ENCODE measurements around the gene FOXP1. TPM values are rescaled to one million over a fixed set of nuclear protein-coding genes. Genes with fewer than 3 reads are reported as not detected.

FOXP1 gene
- total RNA-seq, 2 donors from 2014 or later: 41.7 to 94.3 TPM

GRCh38 chr3:71499227-71499876, 84.2 kb downstream of the FOXP1 start:
- DNase-seq: peak; percentile 35
- no peak for TF ChIP-seq CTCF (conservative IDR thresholded peaks at IDR 0.05)
- peak overlapping the region; percentile 93 for H3K27ac Mint-ChIP-seq
- WGBS, 2 experiments (ENCODE audit: insufficient coverage in 1 of 2, insufficient read length in 1 of 2): 91 to 96% methylated on average over 3 to 6 of the region's 6 CpGs
- H3K27me3 Mint-ChIP-seq (ENCODE audit: insufficient read depth): no peaks in the 10 kb centered on the region
- Histone ChIP-seq H3K9ac (ENCODE audit: extremely low read depth, low read length, poor library complexity, severe bottlenecking) (no peak overlapping the region), H3K4me3 (ENCODE audit: low read length) (no peak overlapping the region), H3K9me3 (ENCODE audit: control insufficient read depth, low read length) (no peaks in the 10 kb centered on the region), H3K4me1 (ENCODE audit: control insufficient read depth, insufficient read depth, low read length) (peaks cover 12% of the 10 kb centered on the region), H3K27me3 (ENCODE audit: control insufficient read depth, insufficient read depth, low read length, poor library complexity, severe bottlenecking) (no peaks in the 10 kb centered on the region), H3K36me3 (ENCODE audit: control insufficient read depth, insufficient read depth, low read length) (no peaks in the 10 kb centered on the region), H3K27ac (ENCODE audit: low read depth, low read length) (no peak overlapping the region)
- peaks cover 5% of the 10 kb centered on the region for H3K36me3 Mint-ChIP-seq (ENCODE audit: low read depth)
- peaks cover 78% of the 10 kb centered on the region for H3K4me1 Mint-ChIP-seq
- H3K9me3 Mint-ChIP-seq: no peaks in the 10 kb centered on the region
- H3K4me3 Mint-ChIP-seq: no peak overlapping the region

- no peak for TF ChIP-seq CTCF (conservative IDR thresholded peaks at IDR 0.05)
- Mint-ChIP-seq H3K27me3 (ENCODE audit: insufficient read depth) (no peaks in the 10 kb centered on the region), H3K27ac (peak overlapping the region; percentile 93), H3K36me3 (ENCODE audit: low read depth) (peaks cover 5% of the 10 kb centered on the region), H3K4me3 (no peak overlapping the region), H3K9me3 (no peaks in the 10 kb centered on the region), H3K4me1 (peaks cover 72% of the 10 kb centered on the region)
- no peaks in the 10 kb centered on the region for H3K9me3 ChIP-seq (ENCODE audit: control insufficient read depth, low read length)
- 88 to 92% methylated on average over 2 to 3 of the region's 3 CpGs for WGBS, 2 experiments (ENCODE audit: insufficient coverage in 1 of 2, insufficient read length in 1 of 2)
- H3K4me3 ChIP-seq (ENCODE audit: low read length): no peak overlapping the region
- no peaks in the 10 kb centered on the region for H3K27me3 ChIP-seq (ENCODE audit: control insufficient read depth, insufficient read depth, low read length, poor library complexity, severe bottlenecking)
- peak; percentile 66 for DNase-seq
- no peak overlapping the region for H3K27ac ChIP-seq (ENCODE audit: low read depth, low read length)
- peaks cover 12% of the 10 kb centered on the region for H3K4me1 ChIP-seq (ENCODE audit: control insufficient read depth, insufficient read depth, low read length)
- H3K9ac ChIP-seq (ENCODE audit: extremely low read depth, low read length, poor library complexity, severe bottlenecking): no peak overlapping the region
- no peaks in the 10 kb centered on the region for H3K36me3 ChIP-seq (ENCODE audit: control insufficient read depth, insufficient read depth, low read length)
Measured at GRCh38 chr3:71498543-71498942, 85.0 kb downstream of the FOXP1 start.

GRCh38 chr3:71497971-71498444, 85.5 kb downstream of the FOXP1 start:
- Histone ChIP-seq H3K27me3 (ENCODE audit: control insufficient read depth, insufficient read depth, low read length, poor library complexity, severe bottlenecking) (no peaks in the 10 kb centered on the region), H3K27ac (ENCODE audit: low read depth, low read length) (peak overlapping the region; percentile 9), H3K4me1 (ENCODE audit: control insufficient read depth, insufficient read depth, low read length) (peaks cover 14% of the 10 kb centered on the region), H3K4me3 (ENCODE audit: low read length) (peak overlapping the region; percentile 47), H3K9ac (ENCODE audit: extremely low read depth, low read length, poor library complexity, severe bottlenecking) (peak overlapping the region; percentile 7), H3K36me3 (ENCODE audit: control insufficient read depth, insufficient read depth, low read length) (no peaks in the 10 kb centered on the region), H3K9me3 (ENCODE audit: control insufficient read depth, low read length) (no peaks in the 10 kb centered on the region)
- Mint-ChIP-seq H3K27me3 (ENCODE audit: insufficient read depth) (no peaks in the 10 kb centered on the region), H3K36me3 (ENCODE audit: low read depth) (peaks cover 9% of the 10 kb centered on the region), H3K27ac (peak overlapping the region; percentile 93), H3K4me1 (peaks cover 72% of the 10 kb centered on the region), H3K9me3 (no peaks in the 10 kb centered on the region), H3K4me3 (peak overlapping the region; percentile 26)
- WGBS, 2 experiments (ENCODE audit: insufficient coverage in 1 of 2, insufficient read length in 1 of 2): 46 to 54% methylated on average over 5 of the region's 5 CpGs
- DNase-seq: peak; percentile 83
- TF ChIP-seq CTCF (conservative IDR thresholded peaks at IDR 0.05): no peak
